WTC11 (cell line): ENCODE measurements around the gene TSC22D4. TPM values are rescaled to one million over a fixed set of nuclear protein-coding genes. Genes with fewer than 3 reads are reported as not detected.
A peak's percentile ranks its signal among the peaks of the same experiment; 100 is the strongest.

ENCODE experiments used
- ATAC-seq: fragments of 200-7000 bp; cut with Tn5 transposase; 2 replicates; pipeline ENCODE4 v1.10.0; 2021; ENCODE audit warnings: mild to moderate bottlenecking, moderate library complexity
- CTCF ChIA-PET: fragments of 300-600 bp; sonication (Branson Sonifier 250); formaldehyde crosslinking; loops from one replicate; lab custom pipeline; 2021; ENCODE audit warnings: antibody characterized with exemption; lab: Charles Lee
- POLR2A ChIA-PET: fragments of 350-600 bp; sonication (Branson Sonifier 250); formaldehyde crosslinking; loops from one replicate; lab custom pipeline; 2021; ENCODE audit warnings: antibody characterized with exemption; lab: Charles Lee
- DNase-seq: peaks from one replicate; pipeline ENCODE4 v3.0.0; 2021; ENCODE audit warnings: low spot score
- H3K27ac Mint-ChIP-seq: 2 replicates; pipeline ENCODE4 v1.8.0; 2021; ENCODE audit warnings: mixed read lengths
- H3K27me3 Mint-ChIP-seq: 2 replicates; pipeline ENCODE4 v1.8.0; 2021; ENCODE audit warnings: low read depth, mild to moderate bottlenecking, moderate library complexity, mixed read lengths
- H3K36me3 Mint-ChIP-seq: 2 replicates; pipeline ENCODE4 v1.8.0; 2021; ENCODE audit warnings: mixed read lengths
- H3K4me1 Mint-ChIP-seq: 2 replicates; pipeline ENCODE4 v1.8.0; 2022; ENCODE audit warnings: mixed read lengths
- H3K4me3 Mint-ChIP-seq: 2 replicates; pipeline ENCODE4 v1.8.0; 2021; ENCODE audit warnings: mild to moderate bottlenecking, moderate library complexity, mixed read lengths
- H3K9me3 Mint-ChIP-seq: 2 replicates; pipeline ENCODE4 v1.8.0; 2021; ENCODE audit warnings: mixed read lengths
- ARID4B ChIP-seq: sonication (generic); formaldehyde crosslinking; IDR thresholded peaks from 2 replicates; pipeline ENCODE4 v1.8.0; 2023; ENCODE audit warnings: missing genetic modification reagents, mild to moderate bottlenecking, borderline replicate concordance
- FOXK1 ChIP-seq: sonication (generic); formaldehyde crosslinking; IDR thresholded peaks from 2 replicates; pipeline ENCODE4 v1.8.0; 2022; ENCODE audit warnings: mild to moderate bottlenecking, moderate library complexity, missing genetic modification reagents
- ZNF121 ChIP-seq: sonication (generic); formaldehyde crosslinking; IDR thresholded peaks from 2 replicates; pipeline ENCODE4 v1.8.0; 2023; ENCODE audit warnings: missing genetic modification reagents
- ZNF532 ChIP-seq: fragments of 250-450 bp; sonication (Bioruptor Pico); IDR thresholded peaks from 2 replicates; pipeline ENCODE4 v1.9.0; 2021; ENCODE audit warnings: mild to moderate bottlenecking, borderline replicate concordance
- total RNA-seq: library from RNA; stranded (reverse); gene quantifications from 3 replicates; pipeline ENCODE4 v1.2.3, GENCODE V29; 2021
- TF ChIP-seq, protein P1 (sequence below): sonication (generic); formaldehyde crosslinking; IDR thresholded peaks from 2 replicates; pipeline ENCODE4 v1.8.1; 2022; ENCODE audit warnings: mild to moderate bottlenecking, missing genetic modification reagents, moderate library complexity, borderline replicate concordance

Gene TSC22D4
- total RNA-seq, 1 experiment from 2014 or later = 34.5 TPM

DNA sequence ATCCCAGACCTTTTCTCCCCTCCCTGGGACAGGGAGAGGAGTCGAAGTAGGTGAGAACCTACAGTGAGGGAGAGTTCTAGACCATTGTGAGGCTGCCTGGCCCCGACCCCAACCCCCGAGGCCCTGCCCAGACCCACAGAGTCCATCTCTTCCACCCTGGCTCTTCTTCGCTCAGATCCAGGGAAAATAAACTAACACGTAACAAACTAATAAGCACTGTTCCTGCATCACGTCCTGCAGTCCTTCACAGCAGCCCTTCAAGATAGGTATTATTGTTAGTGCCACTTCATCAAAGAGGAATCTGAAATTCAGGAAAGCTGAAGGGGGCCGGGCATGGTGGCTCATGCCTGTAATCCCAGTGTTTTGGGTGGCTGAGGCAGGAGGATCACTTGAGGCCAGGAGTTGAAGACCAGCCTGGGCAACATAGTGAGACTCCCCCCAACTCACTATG, 14.8 kb downstream of the TSC22D4 start, which contains the start of gene SPACDR (continued):
- TF ChIP-seq, protein P1, sequence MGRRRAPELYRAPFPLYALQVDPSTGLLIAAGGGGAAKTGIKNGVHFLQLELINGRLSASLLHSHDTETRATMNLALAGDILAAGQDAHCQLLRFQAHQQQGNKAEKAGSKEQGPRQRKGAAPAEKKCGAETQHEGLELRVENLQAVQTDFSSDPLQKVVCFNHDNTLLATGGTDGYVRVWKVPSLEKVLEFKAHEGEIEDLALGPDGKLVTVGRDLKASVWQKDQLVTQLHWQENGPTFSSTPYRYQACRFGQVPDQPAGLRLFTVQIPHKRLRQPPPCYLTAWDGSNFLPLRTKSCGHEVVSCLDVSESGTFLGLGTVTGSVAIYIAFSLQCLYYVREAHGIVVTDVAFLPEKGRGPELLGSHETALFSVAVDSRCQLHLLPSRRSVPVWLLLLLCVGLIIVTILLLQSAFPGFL = no peak

- H3K4me3 Mint-ChIP-seq = no peak overlapping the region
- CTCF ChIA-PET = interaction anchor here (0.7 to 4.2 kb wide), 9 partner anchors 9 to 249 kb away, joined by 3 to 46 read pairs (median 6); partner anchors contain the start of genes POP7 and ZCWPW1
- no peaks in the 10 kb centered on the region for H3K9me3 Mint-ChIP-seq
Observed at GRCh38 chr7:100457033-100457432, 22.0 kb downstream of the TSC22D4 start.

More at GRCh38 chr7:100457033-100457432, 22.0 kb downstream of the TSC22D4 start:
- ATAC-seq = no peak
- H3K36me3 Mint-ChIP-seq = no peaks in the 10 kb centered on the region
- H3K4me1 Mint-ChIP-seq = peaks cover 10% of the 10 kb centered on the region
- POLR2A ChIA-PET = no interaction called here
- H3K27ac Mint-ChIP-seq = no peak overlapping the region
- no peaks in the 10 kb centered on the region; the same call in 1 of the 2 replicates for H3K27me3 Mint-ChIP-seq
- TF ChIP-seq ZNF121 (peak; percentile 30; the same call in 1 of the 2 replicates), ARID4B (no peak), FOXK1 (no peak), ZNF532 (CRISPR knock-in tag) (no peak)
- DNase-seq = no peak
